H9 (cell line): ENCODE measurements around the gene DUSP15. TPM values are rescaled to one million over a fixed set of nuclear protein-coding genes. Genes with fewer than 3 reads are reported as not detected.

Experiments used
- DNase-seq: peaks from one replicate; pipeline ENCODE4 v3.0.0-alpha.2; 2017
- H2AFZ ChIP-seq: one replicate; pipeline ENCODE4 v1.6.1; 2013; ENCODE audit warnings: mild to moderate bottlenecking, low read length, control low read depth, moderate library complexity
- H2AK5ac ChIP-seq: 2 replicates; pipeline ENCODE4 v1.6.1; 2013; ENCODE audit warnings: low read length, control low read depth, mixed read lengths; ENCODE audit not compliant: insufficient read length
- H2BK120ac ChIP-seq: one replicate; pipeline ENCODE4 v1.6.1; 2013; ENCODE audit warnings: low read depth, mild to moderate bottlenecking, low read length, control low read depth, inconsistent platforms; ENCODE audit not compliant: poor library complexity, severe bottlenecking
- H2BK12ac ChIP-seq: 2 replicates; pipeline ENCODE4 v1.6.1; 2013; ENCODE audit warnings: low read length, control low read depth, mixed read lengths, low read depth; ENCODE audit not compliant: insufficient read length
- H2BK15ac ChIP-seq: 2 replicates; pipeline ENCODE4 v1.6.1; 2013; ENCODE audit warnings: low read depth, low read length, control low read depth
- H2BK20ac ChIP-seq: one replicate; pipeline ENCODE4 v1.6.1; 2013; ENCODE audit warnings: low read depth, mild to moderate bottlenecking, low read length, control low read depth, inconsistent platforms; ENCODE audit not compliant: poor library complexity, severe bottlenecking
- H2BK5ac ChIP-seq: 2 replicates; pipeline ENCODE4 v1.6.1; 2013; ENCODE audit warnings: low read length, control low read depth, mixed read lengths; ENCODE audit not compliant: insufficient read length
- H3K14ac ChIP-seq: 2 replicates; pipeline ENCODE4 v1.6.1; 2013; ENCODE audit warnings: low read length, control low read depth; ENCODE audit not compliant: insufficient read depth
- H3K18ac ChIP-seq: 2 replicates; pipeline ENCODE4 v1.6.1; 2013; ENCODE audit warnings: low read depth, mild to moderate bottlenecking, mixed read lengths, low read length, control low read depth; ENCODE audit not compliant: insufficient read length
- H3K23ac ChIP-seq: 2 replicates; pipeline ENCODE4 v1.6.1; 2013; ENCODE audit warnings: low read length, control low read depth, mixed read lengths, low read depth; ENCODE audit not compliant: insufficient read length
- H3K23me2 ChIP-seq: 2 replicates; pipeline ENCODE4 v1.6.1; 2013; ENCODE audit warnings: low read depth, mild to moderate bottlenecking, mixed read lengths, low read length, control low read depth; ENCODE audit not compliant: insufficient read length, poor library complexity, severe bottlenecking
- H3K27ac ChIP-seq: 2 replicates; pipeline ENCODE4 v1.5.1; 2013; ENCODE audit warnings: low read length, control low read depth, mixed read lengths, low read depth; ENCODE audit not compliant: insufficient read length
- H3K27me3 ChIP-seq: 2 replicates; pipeline ENCODE4 v1.6.1; 2013; ENCODE audit warnings: low read length, control low read depth, inconsistent platforms; ENCODE audit not compliant: insufficient read depth
- H3K4ac ChIP-seq: 2 replicates; pipeline ENCODE4 v1.6.1; 2013; ENCODE audit warnings: low read depth, mild to moderate bottlenecking, control low read depth, inconsistent platforms, low read length, moderate library complexity
- H3K4me1 ChIP-seq: 2 replicates; pipeline ENCODE4 v1.6.1; 2013; ENCODE audit warnings: low read length, control low read depth, inconsistent platforms; ENCODE audit not compliant: insufficient read depth
- H3K4me2 ChIP-seq: 2 replicates; pipeline ENCODE4 v1.6.1; 2013; ENCODE audit warnings: low read length, control low read depth, mixed read lengths; ENCODE audit not compliant: insufficient read length, insufficient read depth
- H3K56ac ChIP-seq: 2 replicates; pipeline ENCODE4 v1.6.1; 2013; ENCODE audit warnings: low read depth, mild to moderate bottlenecking, mixed read lengths, low read length, control low read depth; ENCODE audit not compliant: insufficient read length
- H3K79me1 ChIP-seq: 2 replicates; pipeline ENCODE4 v1.6.1; 2013; ENCODE audit warnings: low read depth, mild to moderate bottlenecking, moderate library complexity, low read length, control low read depth, inconsistent platforms; ENCODE audit not compliant: insufficient read depth, poor library complexity, severe bottlenecking
- H3K79me2 ChIP-seq: 2 replicates; pipeline ENCODE4 v1.6.1; 2013; ENCODE audit warnings: low read length, control low read depth, inconsistent platforms; ENCODE audit not compliant: insufficient read depth
- H3K9ac ChIP-seq: 2 replicates; pipeline ENCODE4 v1.6.1; 2013; ENCODE audit warnings: low read length, control low read depth, mixed read lengths; ENCODE audit not compliant: insufficient read length; ENCODE audit errors: extremely low read depth
- H3K9me3 ChIP-seq: one replicate; pipeline ENCODE4 v1.6.1; 2013; ENCODE audit warnings: low read depth, low read length, inconsistent platforms; ENCODE audit not compliant: control insufficient read depth
- H3T11ph ChIP-seq: one replicate; pipeline ENCODE4 v1.6.1; 2013; ENCODE audit warnings: mild to moderate bottlenecking, low read length, control low read depth, inconsistent platforms
- H4K20me1 ChIP-seq: one replicate; pipeline ENCODE4 v1.6.1; 2013; ENCODE audit not compliant: control insufficient read depth, insufficient read length, insufficient read depth
- H4K5ac ChIP-seq: 2 replicates; pipeline ENCODE4 v1.6.1; 2013; ENCODE audit warnings: low read depth, mild to moderate bottlenecking, mixed read lengths, low read length, control low read depth; ENCODE audit not compliant: insufficient read length
- H4K8ac ChIP-seq: replicated peaks from 2 replicates; pipeline ENCODE4 v1.6.1; 2013; ENCODE audit warnings: low read length, control low read depth, mixed read lengths, low read depth; ENCODE audit not compliant: insufficient read length
- H4K91ac ChIP-seq: 2 replicates; pipeline ENCODE4 v1.6.1; 2013; ENCODE audit warnings: low read depth, mild to moderate bottlenecking, moderate library complexity, mixed read lengths, low read length, control low read depth; ENCODE audit not compliant: insufficient read length
- H3K27ac Mint-ChIP-seq, 3 experiments: 2 replicates in 2 of 3; 3 replicates in 1 of 3; pipeline ENCODE4 v1.8.0; 2020 to 2021; ENCODE audit warnings: mixed read lengths in 3 of 3, mild to moderate bottlenecking in 1 of 3, moderate library complexity in 1 of 3
- H3K27me3 Mint-ChIP-seq: 2 replicates; pipeline ENCODE4 v1.8.0; 2021; ENCODE audit warnings: low read depth, mild to moderate bottlenecking, moderate library complexity, mixed read lengths
- H3K36me3 Mint-ChIP-seq, 3 experiments: 2 replicates in 2 of 3; 3 replicates in 1 of 3; pipeline ENCODE4 v1.8.0; 2020 to 2021; ENCODE audit warnings: low read depth in 3 of 3, mixed read lengths in 3 of 3; ENCODE audit not compliant: insufficient read depth in 1 of 3
- H3K4me1 Mint-ChIP-seq, 2 experiments: 2 replicates each; pipeline ENCODE4 v1.8.0; 2020; ENCODE audit warnings: mixed read lengths in 2 of 2
- H3K4me3 Mint-ChIP-seq, 2 experiments: 2 replicates in 1 of 2; 3 replicates in 1 of 2; pipeline ENCODE4 v1.8.0; 2020 to 2021; ENCODE audit warnings: mild to moderate bottlenecking in 2 of 2, mixed read lengths in 2 of 2, moderate library complexity in 1 of 2
- H3K9me3 Mint-ChIP-seq, 2 experiments: 2 replicates in 1 of 2; 3 replicates in 1 of 2; pipeline ENCODE4 v1.8.0; 2020; ENCODE audit warnings: mild to moderate bottlenecking in 2 of 2, mixed read lengths in 2 of 2, moderate library complexity in 1 of 2
- CTCF ChIP-seq: fragments of 200-600 bp; sonication (generic); conservative IDR thresholded peaks from 3 replicates; pipeline ENCODE4 v1.8.0; 2021; ENCODE audit warnings: antibody characterized with exemption, mild to moderate bottlenecking
- WGBS: extraction: QIAGEN DNeasy Blood & Tissue Kit; methylation state at CpG from one replicate; pipeline ENCODE4 v1.1.7; 2013; ENCODE audit warnings: missing lambda C conversion rate, low lambda C conversion rate, mixed read lengths; ENCODE audit not compliant: insufficient read length; ENCODE audit errors: extremely low coverage; 5-methylcytosine and 5-hydroxymethylcytosine counted together
- total RNA-seq: library from RNA; stranded (reverse); gene quantifications from 2 replicates; pipeline ENCODE4 v1.2.1, GENCODE V29; 2021

The DUSP15 gene
- total RNA-seq, 1 experiment from 2014 or later: 5.6 TPM

- no peak for TF ChIP-seq CTCF
- Histone ChIP-seq H2BK120ac (no peak overlapping the region), H3K79me1 (no peaks in the 10 kb centered on the region)
Measured at GRCh38 chr20:31866221-31866620, 4.1 kb downstream of the DUSP15 start.

More at GRCh38 chr20:31866221-31866620, 4.1 kb downstream of the DUSP15 start:
- H3K4me3 Mint-ChIP-seq: no peak overlapping the region
- Histone ChIP-seq H2AFZ (no peak overlapping the region), H4K20me1 (no peaks in the 10 kb centered on the region), H3K4ac (no peak overlapping the region), H3K4me2 (no peak overlapping the region), H3K9me3 (no peaks in the 10 kb centered on the region), H2BK15ac (no peak overlapping the region), H2AK5ac (no peak overlapping the region), H3K18ac (no peak overlapping the region), H2BK12ac (no peak overlapping the region), H2BK20ac (no peak overlapping the region), H3T11ph (no peak overlapping the region), H3K27ac (no peak overlapping the region), H3K79me2 (no peaks in the 10 kb centered on the region), H4K91ac (no peak overlapping the region), H3K27me3 (peaks cover 15% of the 10 kb centered on the region; the same call in 1 of the 2 replicates), H4K5ac (no peak overlapping the region), H3K23me2 (peaks cover 17% of the 10 kb centered on the region), H3K9ac (no peak overlapping the region), H3K23ac (no peak overlapping the region), H3K56ac (no peak overlapping the region), H3K4me1 (peaks cover 3% of the 10 kb centered on the region; the same call in 1 of the 2 replicates), H3K14ac (no peak overlapping the region), H2BK5ac (no peak overlapping the region), H4K8ac (no peak overlapping the region)
- no peak for DNase-seq
- H3K4me1 Mint-ChIP-seq: peaks cover 30 to 45% of the 10 kb centered on the region in 2 experiments
- WGBS: no CpG with 5 or more reads among the region's 3 CpGs
- no peaks in the 10 kb centered on the region; a peak in 1 of 7 replicates for H3K36me3 Mint-ChIP-seq
- H3K9me3 Mint-ChIP-seq: no peaks in the 10 kb centered on the region
- H3K27ac Mint-ChIP-seq: no peak overlapping the region
- H3K27me3 Mint-ChIP-seq: peaks cover 56% of the 10 kb centered on the region
